ENCODE data around the gene VARS2.

Gene VARS2

GRCh38 chr6:30951907-30952469 is 38.0 kb downstream of the VARS2 start:
- in situ Hi-C loops (cut with HindIII; ENCODE audit: low pct_ligation_motif_present, low sequenced_read_pairs) = no loop called here
- DNase-seq = no peak

GRCh38 chr6:30954631-30955366 is 40.8 kb downstream of the VARS2 start:
- Histone ChIP-seq H3K36me3 (replicated peaks) (no peaks in the 10 kb centered on the region), H3K27ac (no peak overlapping the region), H3K27me3 (replicated peaks) (peaks cover 23% of the 10 kb centered on the region), H3K4me3 (ENCODE audit: low read depth, low read length) (peak overlapping the region; percentile 48)
- TF ChIP-seq CTCF (IDR thresholded peaks at IDR 0.05; ENCODE audit: low read depth, low read length, missing control alignments) = no peak
- in situ Hi-C loops (cut with HindIII; ENCODE audit: low pct_ligation_motif_present, low sequenced_read_pairs) = no loop called here
- no peak for DNase-seq

More at GRCh38 chr6:30951907-30952469, 38.0 kb downstream of the VARS2 start:
- no peak for TF ChIP-seq CTCF (IDR thresholded peaks at IDR 0.05; ENCODE audit: low read depth, low read length, missing control alignments)
- H3K27ac ChIP-seq = no peak overlapping the region
- H3K4me3 ChIP-seq (ENCODE audit: low read depth, low read length) = no peak overlapping the region
- peaks cover 24% of the 10 kb centered on the region for H3K27me3 ChIP-seq (replicated peaks)
- no peaks in the 10 kb centered on the region for H3K36me3 ChIP-seq (replicated peaks)

- Histone ChIP-seq H3K27me3 (replicated peaks) (peaks cover 23% of the 10 kb centered on the region), H3K36me3 (replicated peaks) (no peaks in the 10 kb centered on the region), H3K27ac (no peak overlapping the region), H3K4me3 (ENCODE audit: low read depth, low read length) (peak overlapping the region; percentile 48)
- peak; percentile 14 for DNase-seq
- in situ Hi-C loops (cut with HindIII; ENCODE audit: low pct_ligation_motif_present, low sequenced_read_pairs) = no loop called here
- no peak for TF ChIP-seq CTCF (IDR thresholded peaks at IDR 0.05; ENCODE audit: low read depth, low read length, missing control alignments)
These were observed 41.5 kb downstream of the VARS2 start for GRCh38 chr6:30955367-30956042.

- in situ Hi-C loops (cut with HindIII; ENCODE audit: low pct_ligation_motif_present, low sequenced_read_pairs) = no loop called here
- Histone ChIP-seq H3K27me3 (replicated peaks) (peaks cover 23% of the 10 kb centered on the region), H3K27ac (no peak overlapping the region), H3K36me3 (replicated peaks) (no peaks in the 10 kb centered on the region), H3K4me3 (ENCODE audit: low read depth, low read length) (no peak overlapping the region)
- no peak for DNase-seq
- TF ChIP-seq CTCF (IDR thresholded peaks at IDR 0.05; ENCODE audit: low read depth, low read length, missing control alignments) = no peak
These were observed 43.7 kb downstream of the VARS2 start for GRCh38 chr6:30957716-30958115.

- H3K36me3 ChIP-seq (replicated peaks) = no peaks in the 10 kb centered on the region
- in situ Hi-C loops (cut with HindIII; ENCODE audit: low pct_ligation_motif_present, low sequenced_read_pairs) = no loop called here
- no peak overlapping the region for H3K4me3 ChIP-seq (ENCODE audit: low read depth, low read length)
- no peak for TF ChIP-seq CTCF (IDR thresholded peaks at IDR 0.05; ENCODE audit: low read depth, low read length, missing control alignments)
- H3K27me3 ChIP-seq (replicated peaks) = peaks cover 10% of the 10 kb centered on the region
- no peak overlapping the region for H3K27ac ChIP-seq
- peak; percentile 30 for DNase-seq
These were observed 47.1 kb downstream of the VARS2 start for GRCh38 chr6:30960907-30961673.

Measured in brain microvascular endothelial cell (primary cell).